SW480 (cell line): ENCODE data around the gene PCSK7.

Experiments used
- DNase-seq: peaks from one replicate; pipeline ENCODE4 v3.0.0-alpha.2; 2016; ENCODE audit warnings: low spot score

The PCSK7 gene

GRCh38 chr11:117230999-117231841, 653 bp downstream of the PCSK7 start:
- DNase-seq, result no peak

- DNase-seq, result no peak
Observed at GRCh38 chr11:117230286-117230961, 1.4 kb downstream of the PCSK7 start.

- DNase-seq, result no peak
Observed at GRCh38 chr11:117229931-117230285, 2.0 kb downstream of the PCSK7 start.

GRCh38 chr11:117229411-117229810, 2.5 kb downstream of the PCSK7 start:
- no peak for DNase-seq

- no peak for DNase-seq
Observed at GRCh38 chr11:117228091-117228490, 3.8 kb downstream of the PCSK7 start.

- DNase-seq, result peak; percentile 85
Observed at GRCh38 chr11:117226388-117227385, 5.2 kb downstream of the PCSK7 start.

GRCh38 chr11:117225553-117226170, 6.2 kb downstream of the PCSK7 start:
- no peak for DNase-seq

GRCh38 chr11:117223741-117224689, 7.9 kb downstream of the PCSK7 start:
- DNase-seq, result no peak

GRCh38 chr11:117222991-117223740, 8.7 kb downstream of the PCSK7 start:
- no peak for DNase-seq

- peak; percentile 30 for DNase-seq
Observed at GRCh38 chr11:117221775-117222517, 9.9 kb downstream of the PCSK7 start.

- no peak for DNase-seq
Observed at GRCh38 chr11:117220999-117221774, 10.7 kb downstream of the PCSK7 start.

- no peak for DNase-seq
Observed at GRCh38 chr11:117220568-117220967, 11.3 kb downstream of the PCSK7 start.

- no peak for DNase-seq
Observed at GRCh38 chr11:117219995-117220394, 11.9 kb downstream of the PCSK7 start.

GRCh38 chr11:117219455-117219854, 12.4 kb downstream of the PCSK7 start:
- DNase-seq, result no peak

- no peak for DNase-seq
Observed at GRCh38 chr11:117219001-117219400, 12.9 kb downstream of the PCSK7 start.

GRCh38 chr11:117218133-117218915, 13.5 kb downstream of the PCSK7 start:
- no peak for DNase-seq
